Osteoblast (primary cell): ENCODE results near the gene CD14. TPM values are rescaled to one million over a fixed set of nuclear protein-coding genes. Genes with fewer than 3 reads are reported as not detected.

Experiments
- DNase-seq: peaks from one replicate; pipeline ENCODE4 v3.0.0; 2011; ENCODE audit warnings: low spot score, mixed read lengths; ENCODE audit not compliant: insufficient read length; ENCODE audit errors: missing footprints
- H2AFZ ChIP-seq: 2 replicates; pipeline ENCODE4 v1.6.0; 2011; ENCODE audit warnings: mild to moderate bottlenecking, low read length
- H3K27ac ChIP-seq: 2 replicates; pipeline ENCODE4 v1.5.1; 2011; ENCODE audit warnings: mild to moderate bottlenecking, low read depth, low read length, moderate library complexity
- H3K27me3 ChIP-seq: 2 replicates; pipeline ENCODE4 v1.6.0; 2012; ENCODE audit warnings: mild to moderate bottlenecking, control low read depth, inconsistent platforms, low read length, moderate library complexity; ENCODE audit not compliant: insufficient read depth
- H3K36me3 ChIP-seq: 2 replicates; pipeline ENCODE4 v1.5.1; 2011; ENCODE audit warnings: mild to moderate bottlenecking, low read length, control low read depth, moderate library complexity; ENCODE audit not compliant: insufficient read depth
- H3K4me1 ChIP-seq: 2 replicates; pipeline ENCODE4 v1.5.1; 2011; ENCODE audit warnings: mild to moderate bottlenecking, low read length, control low read depth, moderate library complexity; ENCODE audit not compliant: insufficient read depth
- H3K4me2 ChIP-seq: 2 replicates; pipeline ENCODE4 v1.6.0; 2011; ENCODE audit warnings: mild to moderate bottlenecking, low read length; ENCODE audit not compliant: insufficient read depth
- H3K4me3 ChIP-seq: fragments of 200-600 bp; sonication (generic); 3 replicates; pipeline ENCODE4 v1.5.1; 2012; ENCODE audit warnings: mild to moderate bottlenecking, low read length, inconsistent platforms; ENCODE audit not compliant: insufficient read depth
- H3K79me2 ChIP-seq: 2 replicates; pipeline ENCODE4 v1.6.0; 2012; ENCODE audit warnings: mild to moderate bottlenecking, low read length, control low read depth, inconsistent platforms; ENCODE audit not compliant: insufficient read depth
- H3K9me3 ChIP-seq: 2 replicates; pipeline ENCODE4 v1.5.1; 2011; ENCODE audit warnings: low read depth, low read length, control low read depth
- H4K20me1 ChIP-seq: 2 replicates; pipeline ENCODE4 v1.6.0; 2012; ENCODE audit warnings: mild to moderate bottlenecking, low read length, control low read depth; ENCODE audit not compliant: insufficient read depth
- CTCF ChIP-seq: IDR thresholded peaks from 2 replicates; pipeline ENCODE4 v1.5.1; 2011; ENCODE audit warnings: mild to moderate bottlenecking, low read depth, low read length, moderate library complexity; ENCODE audit errors: extremely low read depth
- total RNA-seq: library from RNA; depleted of rRNA; stranded (reverse); fragments of >200 nt; gene quantifications from 2 replicates; pipeline ENCODE4 v1.2.3, GENCODE V29; 2012

CD14 gene
- total RNA-seq, 1 donor = 4.0 TPM

- Histone ChIP-seq H3K9me3 (no peaks in the 10 kb centered on the region), H3K4me3 (no peak overlapping the region), H4K20me1 (no peaks in the 10 kb centered on the region), H3K36me3 (no peaks in the 10 kb centered on the region), H2AFZ (no peak overlapping the region), H3K4me1 (no peaks in the 10 kb centered on the region), H3K79me2 (no peaks in the 10 kb centered on the region), H3K4me2 (no peak overlapping the region), H3K27ac (no peak overlapping the region), H3K27me3 (peaks cover 16% of the 10 kb centered on the region)
- DNase-seq = no peak
- TF ChIP-seq CTCF = no peak
Measured at GRCh38 chr5:140622301-140622700, 10.7 kb downstream of the CD14 start.

GRCh38 chr5:140611020-140611521 is 21.9 kb downstream of the CD14 start:
- no peak overlapping the region for H2AFZ ChIP-seq
- no peaks in the 10 kb centered on the region for H3K36me3 ChIP-seq
- no peaks in the 10 kb centered on the region for H3K9me3 ChIP-seq
- no peaks in the 10 kb centered on the region for H3K79me2 ChIP-seq
- H3K27ac ChIP-seq = peak overlapping the region; percentile 38
- no peaks in the 10 kb centered on the region for H4K20me1 ChIP-seq
- no peak overlapping the region for H3K4me2 ChIP-seq
- TF ChIP-seq CTCF = no peak
- H3K4me1 ChIP-seq = peaks cover 18% of the 10 kb centered on the region
- no peak for DNase-seq
- H3K4me3 ChIP-seq = no peak overlapping the region
- no peaks in the 10 kb centered on the region for H3K27me3 ChIP-seq

GRCh38 chr5:140609126-140609525 is 23.8 kb downstream of the CD14 start:
- Histone ChIP-seq H3K4me2 (peak overlapping the region; percentile 24), H2AFZ (peak overlapping the region; percentile 60)
- DNase-seq = peak; percentile 50

GRCh38 chr5:140608722-140609121 is 24.3 kb downstream of the CD14 start:
- Histone ChIP-seq H3K4me2 (no peak overlapping the region), H3K27me3 (no peaks in the 10 kb centered on the region), H3K4me3 (no peak overlapping the region), H3K27ac (no peak overlapping the region), H2AFZ (peak overlapping the region; percentile 60), H4K20me1 (no peaks in the 10 kb centered on the region), H3K4me1 (peaks cover 18% of the 10 kb centered on the region), H3K9me3 (no peaks in the 10 kb centered on the region), H3K79me2 (no peaks in the 10 kb centered on the region), H3K36me3 (no peaks in the 10 kb centered on the region)
- DNase-seq = no peak
- TF ChIP-seq CTCF = no peak

More at GRCh38 chr5:140609126-140609525, 23.8 kb downstream of the CD14 start:
- Histone ChIP-seq H3K4me3 (no peak overlapping the region), H3K27me3 (no peaks in the 10 kb centered on the region), H3K36me3 (no peaks in the 10 kb centered on the region), H4K20me1 (no peaks in the 10 kb centered on the region), H3K79me2 (no peaks in the 10 kb centered on the region), H3K9me3 (no peaks in the 10 kb centered on the region), H3K27ac (no peak overlapping the region), H3K4me1 (peaks cover 18% of the 10 kb centered on the region)
- TF ChIP-seq CTCF = no peak
